Measurements from ENCODE around the gene RB1. TPM values are rescaled to one million over a fixed set of nuclear protein-coding genes. Genes with fewer than 3 reads are reported as not detected.

The RB1 gene
- total and polyA plus RNA-seq, 9 of the 15 experiments (the other 6 are each of a cell fraction or from before 2014, with no cell fraction given), result 5.0 to 23.8 (median 17.9) TPM

DNA sequence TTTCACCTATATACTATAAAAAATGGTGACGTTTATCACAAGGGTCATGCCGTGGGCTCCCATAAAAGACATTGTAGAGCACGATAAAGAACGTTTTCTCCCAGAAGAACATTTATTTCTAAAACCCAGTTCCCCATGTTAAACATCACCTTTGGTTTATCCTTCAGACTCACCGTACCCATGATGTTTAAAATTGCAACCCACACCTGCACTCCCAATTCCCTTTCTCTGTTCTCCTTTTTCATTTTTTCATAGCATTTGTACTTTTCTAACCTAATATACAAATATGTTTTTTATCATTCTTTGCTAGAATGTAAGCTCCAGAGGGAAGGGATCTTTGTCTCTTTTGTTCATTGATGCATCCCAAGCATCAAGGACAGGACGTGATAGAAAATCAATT lies 227.3 kb downstream of the RB1 start (continued):
- TF ChIP-seq ZNF174 (CRISPR knock-in tag; IDR thresholded peaks at IDR 0.05), result no peak
- no peak for TF ChIP-seq KLF10 (CRISPR knock-in tag; IDR thresholded peaks at IDR 0.05)

Small RNAs within 50 kb of the gene (small RNA-seq; reads per million reads assigned to genes)
- gene RF00017, result not detected

Other genes starting within 250 kb of the RB1 start
- gene MED4, start 208.6 kb upstream of the RB1 start, total RNA-seq (2014; rRNA removed), result 22.2 and 24.5 TPM in 2 replicates
- gene MED4, start 208.6 kb upstream of the RB1 start, total RNA-seq (2014; rRNA removed; fragmentation: Illumina TruSeq; extraction: Trizol), result 35.7 and 45.1 TPM in 2 replicates
- gene MED4, start 208.6 kb upstream of the RB1 start, total RNA-seq (2015; rRNA removed; fragmentation: Illumina TruSeq; extraction: Trizol), result 33.8 and 35.2 TPM in 2 replicates
- 29.9 and 34.1 TPM in 2 replicates for gene MED4, start 208.6 kb upstream of the RB1 start, total RNA-seq (2021)
- gene MED4, start 208.6 kb upstream of the RB1 start, polyA plus RNA-seq (2011; rRNA removed), result 61.5 and 80.8 TPM in 2 replicates
- 59.6 and 63.6 TPM in 2 replicates for gene MED4, start 208.6 kb upstream of the RB1 start, polyA plus RNA-seq (2014; fragmentation: Illumina TruSeq; extraction: Trizol)
- 10 to 100 TPM; 73.5 to 87.3 TPM for gene MED4, start 208.6 kb upstream of the RB1 start, polyA plus RNA-seq (2014; fragmentation: Nextera tagmentation; extraction: Ambion mirVana)
- 55.3 and 58.3 TPM in 2 replicates for gene MED4, start 208.6 kb upstream of the RB1 start, polyA plus RNA-seq (2014; rRNA removed)
- 45.0 and 67.6 TPM in 2 replicates for gene ITM2B, start 70.5 kb upstream of the RB1 start, total RNA-seq (2014; rRNA removed)
- 49.5 and 54.4 TPM in 2 replicates for gene ITM2B, start 70.5 kb upstream of the RB1 start, total RNA-seq (2014; rRNA removed; fragmentation: Illumina TruSeq; extraction: Trizol)
- gene ITM2B, start 70.5 kb upstream of the RB1 start, total RNA-seq (2015; rRNA removed; fragmentation: Illumina TruSeq; extraction: Trizol), result 50.9 and 52.5 TPM in 2 replicates
- 53.3 and 58.4 TPM in 2 replicates for gene ITM2B, start 70.5 kb upstream of the RB1 start, total RNA-seq (2021)
- 41.2 and 65.6 TPM in 2 replicates for gene ITM2B, start 70.5 kb upstream of the RB1 start, polyA plus RNA-seq (2011; rRNA removed)
- 57.7 and 83.8 TPM in 2 replicates for gene ITM2B, start 70.5 kb upstream of the RB1 start, polyA plus RNA-seq (2014; fragmentation: Illumina TruSeq; extraction: Trizol)
- 10 to 100 TPM; 22.0 to 44.3 TPM for gene ITM2B, start 70.5 kb upstream of the RB1 start, polyA plus RNA-seq (2014; fragmentation: Nextera tagmentation; extraction: Ambion mirVana)
- gene ITM2B, start 70.5 kb upstream of the RB1 start, polyA plus RNA-seq (2014; rRNA removed), result 34.8 and 36.9 TPM in 2 replicates
- gene LPAR6, start 109.4 kb downstream of the RB1 start, total RNA-seq (2014; rRNA removed), result not detected in 2 replicates
- not detected in 2 replicates for gene LPAR6, start 109.4 kb downstream of the RB1 start, total RNA-seq (2014; rRNA removed; fragmentation: Illumina TruSeq; extraction: Trizol)
- 0.11 TPM in 1 of 2 replicates, not detected in the other for gene LPAR6, start 109.4 kb downstream of the RB1 start, total RNA-seq (2015; rRNA removed; fragmentation: Illumina TruSeq; extraction: Trizol)
- gene LPAR6, start 109.4 kb downstream of the RB1 start, total RNA-seq (2021), result not detected in 2 replicates
- gene LPAR6, start 109.4 kb downstream of the RB1 start, polyA plus RNA-seq (2011; rRNA removed), result 0.05 and 0.10 TPM in 2 replicates
- gene LPAR6, start 109.4 kb downstream of the RB1 start, polyA plus RNA-seq (2014; fragmentation: Illumina TruSeq; extraction: Trizol), result not detected in 2 replicates
- gene LPAR6, start 109.4 kb downstream of the RB1 start, polyA plus RNA-seq (2014; fragmentation: Nextera tagmentation; extraction: Ambion mirVana), result under 1 TPM; 0.04 to 0.14 TPM
- gene LPAR6, start 109.4 kb downstream of the RB1 start, polyA plus RNA-seq (2014; rRNA removed), result 0.22 TPM in 1 of 2 replicates, not detected in the other
- 0.69 and 0.91 TPM in 2 replicates for gene RCBTB2, start 229.3 kb downstream of the RB1 start, total RNA-seq (2014; rRNA removed)
- gene RCBTB2, start 229.3 kb downstream of the RB1 start, total RNA-seq (2014; rRNA removed; fragmentation: Illumina TruSeq; extraction: Trizol), result 1.5 TPM in 2 replicates
- 1.8 and 1.9 TPM in 2 replicates for gene RCBTB2, start 229.3 kb downstream of the RB1 start, total RNA-seq (2015; rRNA removed; fragmentation: Illumina TruSeq; extraction: Trizol)
- 1.3 TPM in 2 replicates for gene RCBTB2, start 229.3 kb downstream of the RB1 start, total RNA-seq (2021)
- 1.2 TPM in 2 replicates for gene RCBTB2, start 229.3 kb downstream of the RB1 start, polyA plus RNA-seq (2011; rRNA removed)
- gene RCBTB2, start 229.3 kb downstream of the RB1 start, polyA plus RNA-seq (2014; fragmentation: Illumina TruSeq; extraction: Trizol), result 0.93 and 1.2 TPM in 2 replicates
- gene RCBTB2, start 229.3 kb downstream of the RB1 start, polyA plus RNA-seq (2014; fragmentation: Nextera tagmentation; extraction: Ambion mirVana), result 1 to 10 TPM; 2.8 to 3.3 TPM
- 1.1 and 1.8 TPM in 2 replicates for gene RCBTB2, start 229.3 kb downstream of the RB1 start, polyA plus RNA-seq (2014; rRNA removed)

Data from K562 (cell line).